ENCODE results near the gene IFITM5. TPM values are rescaled to one million over a fixed set of nuclear protein-coding genes. Genes with fewer than 3 reads are reported as not detected.

IFITM5 gene
- total RNA-seq, 1 donor from 2014 or later: not detected

DNA sequence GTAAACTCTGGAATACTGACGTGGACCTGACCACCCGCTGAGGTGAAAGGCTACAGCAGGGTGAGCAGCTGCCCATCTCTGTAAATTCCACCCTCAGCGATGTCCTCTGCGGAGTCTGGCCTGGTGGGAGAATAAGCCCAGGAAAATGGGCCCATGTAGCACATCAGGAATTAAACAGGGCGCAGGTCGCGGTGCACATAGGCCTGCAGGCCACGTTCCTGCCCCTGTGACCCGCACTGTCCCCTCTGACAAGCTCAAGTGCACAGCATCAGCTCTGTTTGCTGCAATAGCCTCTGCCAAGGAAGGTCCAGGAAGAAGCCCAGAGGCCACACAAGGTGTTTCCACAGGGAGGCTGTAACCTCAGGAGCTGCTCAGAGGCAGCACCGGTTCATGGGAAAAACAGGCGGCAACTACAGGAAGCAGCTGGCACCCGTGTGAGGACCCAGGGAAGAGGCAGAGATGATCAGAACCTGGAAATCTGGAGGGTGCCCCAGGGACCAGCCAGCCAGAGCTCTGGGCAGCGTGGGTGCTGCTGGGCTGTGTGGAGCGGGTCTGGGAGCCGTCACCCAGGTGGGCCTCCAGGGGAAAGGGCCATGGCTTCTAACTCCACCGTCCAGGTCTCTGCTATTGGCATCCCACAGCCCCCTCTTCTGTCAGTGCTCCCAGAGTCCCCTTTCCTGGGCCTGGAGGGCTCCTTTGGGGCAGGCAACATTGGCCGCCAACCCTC, 7.5 kb upstream of the IFITM5 start:
- H3K27me3 Mint-ChIP-seq (ENCODE audit: low read depth): no peaks in the 10 kb centered on the region
- H3K4me1 Mint-ChIP-seq (ENCODE audit: low read depth): peaks cover 33% of the 10 kb centered on the region
- no peak for DNase-seq (ENCODE audit: low spot score)
- no peak overlapping the region for H3K27ac Mint-ChIP-seq (ENCODE audit: unreplicated experiment)
- H3K4me3 Mint-ChIP-seq (ENCODE audit: unreplicated experiment): no peak overlapping the region
- TF ChIP-seq, protein P1, sequence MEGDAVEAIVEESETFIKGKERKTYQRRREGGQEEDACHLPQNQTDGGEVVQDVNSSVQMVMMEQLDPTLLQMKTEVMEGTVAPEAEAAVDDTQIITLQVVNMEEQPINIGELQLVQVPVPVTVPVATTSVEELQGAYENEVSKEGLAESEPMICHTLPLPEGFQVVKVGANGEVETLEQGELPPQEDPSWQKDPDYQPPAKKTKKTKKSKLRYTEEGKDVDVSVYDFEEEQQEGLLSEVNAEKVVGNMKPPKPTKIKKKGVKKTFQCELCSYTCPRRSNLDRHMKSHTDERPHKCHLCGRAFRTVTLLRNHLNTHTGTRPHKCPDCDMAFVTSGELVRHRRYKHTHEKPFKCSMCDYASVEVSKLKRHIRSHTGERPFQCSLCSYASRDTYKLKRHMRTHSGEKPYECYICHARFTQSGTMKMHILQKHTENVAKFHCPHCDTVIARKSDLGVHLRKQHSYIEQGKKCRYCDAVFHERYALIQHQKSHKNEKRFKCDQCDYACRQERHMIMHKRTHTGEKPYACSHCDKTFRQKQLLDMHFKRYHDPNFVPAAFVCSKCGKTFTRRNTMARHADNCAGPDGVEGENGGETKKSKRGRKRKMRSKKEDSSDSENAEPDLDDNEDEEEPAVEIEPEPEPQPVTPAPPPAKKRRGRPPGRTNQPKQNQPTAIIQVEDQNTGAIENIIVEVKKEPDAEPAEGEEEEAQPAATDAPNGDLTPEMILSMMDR (IDR thresholded peaks at IDR 0.05): no peak
- no peaks in the 10 kb centered on the region for H3K36me3 Mint-ChIP-seq (ENCODE audit: low read depth)
- H3K9me3 Mint-ChIP-seq (ENCODE audit: low read depth): no peaks in the 10 kb centered on the region

DNA sequence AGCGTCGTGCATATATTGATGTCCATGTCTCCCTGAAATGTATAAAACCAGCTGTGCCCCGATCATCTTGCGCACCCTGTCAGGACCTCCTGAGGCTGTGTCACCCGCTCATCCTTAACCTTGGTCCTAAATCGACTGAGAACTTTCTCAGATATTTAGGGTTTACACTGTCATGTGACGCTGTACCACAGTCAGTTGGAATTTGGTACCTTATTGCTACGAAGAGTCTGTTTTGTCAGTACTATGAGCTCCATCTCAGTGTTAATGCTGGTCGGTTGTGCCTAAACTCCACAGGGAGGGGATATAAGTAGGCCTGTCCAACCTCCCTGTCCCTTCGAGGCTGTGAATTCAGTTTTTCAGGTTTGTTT, 6.5 kb upstream of the IFITM5 start:
- Mint-ChIP-seq H3K27me3 (ENCODE audit: low read depth) (no peaks in the 10 kb centered on the region), H3K27ac (ENCODE audit: unreplicated experiment) (no peak overlapping the region), H3K4me1 (ENCODE audit: low read depth) (peaks cover 33% of the 10 kb centered on the region), H3K36me3 (ENCODE audit: low read depth) (no peaks in the 10 kb centered on the region), H3K4me3 (ENCODE audit: unreplicated experiment) (no peak overlapping the region), H3K9me3 (ENCODE audit: low read depth) (no peaks in the 10 kb centered on the region)
- TF ChIP-seq, protein P1 (IDR thresholded peaks at IDR 0.05): no peak
- DNase-seq (ENCODE audit: low spot score): no peak

DNA sequence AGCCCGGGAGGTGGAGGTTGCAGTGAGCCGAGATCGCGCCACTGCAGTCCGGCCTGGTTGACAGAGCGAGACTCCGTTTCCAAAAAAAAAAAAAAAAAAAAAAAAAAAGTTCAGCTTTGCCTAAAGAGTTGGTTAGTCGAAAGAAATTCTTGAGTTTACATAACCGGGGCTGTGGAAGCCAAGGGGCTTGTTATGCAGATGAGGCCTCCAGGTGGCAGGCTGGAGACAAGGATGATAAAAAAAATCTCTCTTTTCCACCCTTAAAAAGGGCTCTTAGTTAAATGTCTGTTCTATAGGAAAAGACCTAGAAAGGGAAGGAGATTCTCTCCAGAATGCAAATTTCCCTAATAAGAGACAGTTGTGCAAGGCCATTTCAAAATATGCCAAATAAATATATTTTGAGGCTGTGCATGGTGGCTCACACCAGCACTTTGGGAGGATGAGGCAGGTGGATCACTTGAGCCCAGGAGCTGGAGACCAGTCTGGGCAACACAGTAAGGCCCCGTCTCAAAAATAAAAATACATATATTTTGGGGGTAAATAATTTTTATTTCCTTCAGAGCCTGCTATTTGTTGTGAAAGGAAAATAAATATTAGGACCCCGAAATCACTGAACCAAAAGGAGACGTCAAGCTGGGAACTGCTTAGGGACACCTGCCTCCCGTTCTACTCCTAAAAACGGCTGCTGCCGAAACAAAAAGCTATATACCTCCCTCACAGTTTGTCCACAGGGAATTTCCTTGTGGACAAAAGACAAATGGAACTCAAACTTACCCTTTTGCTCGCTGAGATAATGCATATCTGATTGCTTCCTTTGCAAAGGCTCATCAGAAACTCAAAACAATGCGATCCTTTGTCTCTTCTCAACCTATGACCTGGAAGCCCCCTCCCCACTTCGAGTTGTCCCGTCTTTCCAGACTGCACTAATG, 5.9 kb upstream of the IFITM5 start:
- TF ChIP-seq, protein P1 (IDR thresholded peaks at IDR 0.05): peak; percentile 79
- peaks cover 33% of the 10 kb centered on the region for H3K4me1 Mint-ChIP-seq (ENCODE audit: low read depth)
- H3K36me3 Mint-ChIP-seq (ENCODE audit: low read depth): no peaks in the 10 kb centered on the region
- H3K4me3 Mint-ChIP-seq (ENCODE audit: unreplicated experiment): no peak overlapping the region
- H3K27ac Mint-ChIP-seq (ENCODE audit: unreplicated experiment): no peak overlapping the region
- no peaks in the 10 kb centered on the region for H3K27me3 Mint-ChIP-seq (ENCODE audit: low read depth)
- DNase-seq (ENCODE audit: low spot score): no peak
- no peaks in the 10 kb centered on the region for H3K9me3 Mint-ChIP-seq (ENCODE audit: low read depth)

DNA sequence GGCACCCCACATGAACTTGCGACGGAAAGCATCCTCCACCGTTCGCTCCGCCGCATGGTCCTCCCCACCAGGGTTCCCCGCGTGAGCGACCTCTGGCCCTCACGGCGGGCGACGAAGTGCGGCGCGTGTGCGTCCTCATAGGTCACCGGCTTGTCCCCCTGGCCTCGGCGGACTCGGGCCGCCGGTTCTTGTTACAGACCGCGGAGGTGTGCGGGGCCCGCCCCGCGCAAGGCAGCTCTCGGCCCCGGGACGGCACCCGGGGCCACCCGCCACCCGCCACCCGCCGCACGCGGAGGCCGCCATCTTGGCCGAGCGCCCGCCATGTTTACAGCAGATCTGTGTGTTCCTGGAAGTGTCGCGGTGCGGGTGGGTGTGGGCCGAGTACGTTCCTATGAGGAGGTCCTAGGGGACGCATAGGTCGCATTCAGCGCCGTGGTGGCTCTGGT, 4.8 kb upstream of the IFITM5 start:
- Mint-ChIP-seq H3K4me1 (ENCODE audit: low read depth) (peaks cover 23% of the 10 kb centered on the region), H3K36me3 (ENCODE audit: low read depth) (no peaks in the 10 kb centered on the region), H3K27ac (ENCODE audit: unreplicated experiment) (no peak overlapping the region), H3K27me3 (ENCODE audit: low read depth) (no peaks in the 10 kb centered on the region), H3K9me3 (ENCODE audit: low read depth) (no peaks in the 10 kb centered on the region), H3K4me3 (ENCODE audit: unreplicated experiment) (no peak overlapping the region)
- TF ChIP-seq, protein P1 (IDR thresholded peaks at IDR 0.05): no peak
- peak; percentile 87 for DNase-seq (ENCODE audit: low spot score)

DNA sequence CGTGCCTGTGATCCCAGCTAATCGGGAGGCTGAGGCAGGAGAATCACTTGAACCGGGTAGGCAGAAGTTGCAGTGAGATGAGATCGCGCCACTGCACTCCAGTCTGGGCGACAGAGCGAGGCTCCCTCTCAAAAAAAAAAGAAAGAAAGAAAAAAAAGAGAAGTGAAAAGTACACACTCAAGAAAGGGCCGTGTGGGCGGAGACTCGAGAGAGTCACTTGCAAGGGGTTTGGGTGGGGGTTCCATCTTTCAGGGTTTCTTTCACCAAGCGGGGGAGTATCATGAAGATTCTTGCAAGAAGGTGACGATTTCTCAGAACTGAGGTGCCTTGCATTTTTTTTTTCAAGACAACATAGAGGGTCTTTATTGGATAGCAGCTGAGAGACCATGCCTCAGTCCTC, 4.0 kb upstream of the IFITM5 start:
- Mint-ChIP-seq H3K27ac (ENCODE audit: unreplicated experiment) (no peak overlapping the region), H3K4me3 (ENCODE audit: unreplicated experiment) (no peak overlapping the region), H3K4me1 (ENCODE audit: low read depth) (peaks cover 15% of the 10 kb centered on the region), H3K9me3 (ENCODE audit: low read depth) (no peaks in the 10 kb centered on the region), H3K36me3 (ENCODE audit: low read depth) (no peaks in the 10 kb centered on the region), H3K27me3 (ENCODE audit: low read depth) (no peaks in the 10 kb centered on the region)
- TF ChIP-seq, protein P1 (IDR thresholded peaks at IDR 0.05): no peak
- DNase-seq (ENCODE audit: low spot score): peak; percentile 39

Data from chondrocyte (in vitro differentiated cells).